Left lung (tissue), 10 donors: ENCODE results near the gene NOTCH4. TPM values are rescaled to one million over a fixed set of nuclear protein-coding genes. Genes with fewer than 3 reads are reported as not detected.

Experiments
- ATAC-seq: fragments of 200-7000 bp; cut with Tn5 transposase; one replicate; pipeline ENCODE4 v1.9.1; 2020; ENCODE audit warnings: moderate library complexity
- DNase-seq, 4 donors: peaks; one replicate each; pipeline ENCODE4 v3.0.0-alpha.2; 2013 to 2020
- H3K27ac ChIP-seq, 2 donors: fragments of 200-600 bp; sonication (generic) in 1 of 2; one replicate each; pipeline versions ENCODE4 v1.5.0 to v1.8.0; 2020 to 2021
- H3K27me3 ChIP-seq, 2 donors: fragments of 200-600 bp; sonication (generic) in 1 of 2; one replicate each; pipeline versions ENCODE4 v1.5.0 to v1.8.0; 2020 to 2021
- H3K36me3 ChIP-seq, 2 donors: fragments of 200-600 bp; sonication (generic) in 1 of 2; one replicate each; pipeline versions ENCODE4 v1.5.0 to v1.8.0; 2020 to 2021
- H3K4me1 ChIP-seq, 2 donors: fragments of 200-600 bp; one replicate each; pipeline ENCODE4 v1.8.0; 2021
- H3K4me3 ChIP-seq, 2 donors: fragments of 200-600 bp; sonication (generic) in 1 of 2; one replicate each; pipeline versions ENCODE4 v1.5.0 to v1.8.0; 2020 to 2021; ENCODE audit warnings: mild to moderate bottlenecking in 1 of 2
- H3K9me3 ChIP-seq, 2 donors: fragments of 200-600 bp; sonication (generic) in 1 of 2; one replicate each; pipeline versions ENCODE4 v1.5.0 to v1.8.0; 2020 to 2021
- CTCF ChIP-seq, 2 donors: fragments of 200-600 bp; sonication (generic) in 1 of 2; IDR thresholded peaks; one replicate each; pipeline versions ENCODE4 v1.5.0 to v1.8.0; 2021; ENCODE audit warnings: antibody characterized with exemption in 2 of 2
- intact Hi-C, 2 donors: fragments of 100-400 bp; cut with DNase I; formaldehyde crosslinking; loops; one replicate each; pipeline versions ENCODE4 v1.11.2 to v1.14.2; 2022
- polyA plus RNA-seq, 6 donors: library from polyadenylated mRNA; unstranded; fragments of 120-200 nt; gene quantifications; one replicate each; pipeline ENCODE4 v1.2.1, GENCODE V29; 2013; ENCODE audit not compliant: insufficient read length in 6 of 6
- total RNA-seq, 2 donors: library from RNA; stranded (reverse); fragmentation: NEBNext Ultra II Directional; extraction: Animal tissue kit (Norgen Biotek cat#: 25700); gene quantifications; one replicate each; pipeline ENCODE4 v1.2.1, GENCODE V29; 2021
- donor health status: DM: no; HTN: yes; CAD: no.
- donor health status: DM: no; HTN: no; CAD: no.

Gene NOTCH4
- total and polyA plus RNA-seq, 8 donors = 37.0 to 58.4 (median 50.7) TPM

- Histone ChIP-seq H3K4me3 (peak overlapping the region in 1 of 2 donors; percentile 78), H3K9me3 (no peaks in the 10 kb centered on the region), H3K4me1 (peaks cover 17 to 85% of the 10 kb centered on the region in 2 donors), H3K27ac (peak overlapping the region; percentile 95 to 100), H3K27me3 (no peaks in the 10 kb centered on the region), H3K36me3 (peaks cover 0 to 24% of the 10 kb centered on the region in 2 donors)
- DNase-seq (no peak), ATAC-seq (no peak)
- no peak for TF ChIP-seq CTCF (IDR thresholded peaks at IDR 0.05)
- intact Hi-C loops = no loop called here
These were observed 32.8 kb downstream of the NOTCH4 start for GRCh38 chr6:32190911-32191677.

GRCh38 chr6:32190054-32190851, 33.6 kb downstream of the NOTCH4 start, which contains the start of gene PBX2:
PBX2 (minus strand) TSS chr6:32190202; CDS start chr6:32189915, 287 bp downstream.
- Histone ChIP-seq H3K27me3 (no peaks in the 10 kb centered on the region), H3K27ac (peak within 1 kb of the TSS; percentile 95 to 100), H3K4me3 (peak within 1 kb of the TSS; percentile 67 to 78), H3K36me3 (peaks cover 0 to 28% of the 10 kb centered on the region in 2 donors), H3K4me1 (peaks cover 17 to 88% of the 10 kb centered on the region in 2 donors), H3K9me3 (no peaks in the 10 kb centered on the region)
- TF ChIP-seq CTCF (IDR thresholded peaks at IDR 0.05) = no peak
- intact Hi-C loops = no loop called here
- DNase-seq (peak; percentile 89 to 96 (median 94)), ATAC-seq (peak; percentile 80)

- Histone ChIP-seq H3K9me3 (no peaks in the 10 kb centered on the region), H3K27me3 (no peaks in the 10 kb centered on the region), H3K36me3 (peaks cover 0 to 28% of the 10 kb centered on the region in 2 donors), H3K27ac (peak overlapping the region; percentile 95 to 100), H3K4me3 (peak overlapping the region; percentile 67 to 78), H3K4me1 (peaks cover 12 to 88% of the 10 kb centered on the region in 2 donors)
- DNase-seq = no peak
- ATAC-seq = peak; percentile 0
- intact Hi-C loops = no loop called here
- no peak for TF ChIP-seq CTCF (IDR thresholded peaks at IDR 0.05)
These were observed 34.2 kb downstream of the NOTCH4 start for GRCh38 chr6:32189742-32190053.

- TF ChIP-seq CTCF (IDR thresholded peaks at IDR 0.05) = no peak
- no peaks in the 10 kb centered on the region for H3K27me3 ChIP-seq
- H3K9me3 ChIP-seq = no peaks in the 10 kb centered on the region
- peak overlapping the region; percentile 95 to 100 for H3K27ac ChIP-seq
- no peak for DNase-seq
- intact Hi-C loops = no loop called here
- peak overlapping the region; percentile 67 to 78 for H3K4me3 ChIP-seq
- H3K36me3 ChIP-seq = peaks cover 0 to 28% of the 10 kb centered on the region in 2 donors
- no peak for ATAC-seq
- H3K4me1 ChIP-seq = peaks cover 11 to 88% of the 10 kb centered on the region in 2 donors
These were observed 34.7 kb downstream of the NOTCH4 start for GRCh38 chr6:32189069-32189741.
